Activated naive CD8-positive, alpha-beta T cell treated with anti-CD3 and anti-CD28 coated beads, Interleukin-2, amount 50 U/mL, for 16 hours (primary cell): ENCODE measurements around the gene GABRA5.
"Not testable (repeated sequence)": the region's sequence is repeated elsewhere in the genome, so short reads cannot be mapped to it uniquely, and the experiment has no call there.

Experiments
- DNase-seq: peaks from one replicate; pipeline ENCODE4 v3.0.0-alpha.2; 2020; ENCODE audit warnings: low read depth, low spot score

GABRA5 gene

DNA sequence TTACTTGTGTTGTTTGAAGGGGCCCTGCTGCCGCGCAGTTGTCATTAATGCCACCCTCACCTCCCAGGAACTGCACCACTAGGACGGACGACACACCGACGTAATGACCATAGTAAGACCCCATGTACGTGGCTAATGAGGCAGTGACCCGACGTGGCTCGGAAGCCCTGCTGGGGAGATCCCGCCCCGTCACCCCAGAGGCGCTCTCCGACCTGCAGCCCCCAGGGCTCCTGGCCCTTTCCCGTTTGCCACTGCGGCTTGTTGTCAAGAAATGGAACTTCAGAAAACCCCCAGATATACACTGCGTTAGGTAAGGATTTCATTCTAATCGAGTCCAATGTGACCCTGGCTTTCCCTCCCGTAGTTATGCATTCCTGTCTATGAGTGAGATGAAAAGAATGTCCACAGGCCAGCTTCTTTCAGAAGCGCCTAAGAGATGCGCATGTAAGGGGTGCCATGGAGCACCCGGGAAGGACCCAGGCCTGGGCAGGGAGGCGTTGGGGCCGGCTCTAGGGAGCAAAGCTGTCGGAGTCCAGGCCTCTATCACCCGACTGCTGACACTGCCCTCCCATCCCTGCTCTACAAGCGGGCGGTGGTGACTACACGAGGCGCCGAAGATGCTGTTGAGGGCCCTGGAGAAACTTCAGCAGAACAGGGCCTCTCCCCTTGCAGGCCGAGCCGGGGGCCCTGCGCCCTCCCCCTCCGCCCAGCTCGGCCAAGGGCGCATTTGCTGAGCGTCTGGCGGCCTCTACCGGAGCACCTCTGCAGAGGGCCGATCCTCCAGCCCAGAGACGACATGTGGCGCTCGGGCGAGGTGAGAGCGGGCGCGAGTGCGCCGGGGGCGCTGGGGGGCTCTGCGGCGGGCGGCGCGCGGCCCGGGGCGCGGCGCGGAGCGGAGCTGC lies at the start of gene GABRA5:
Gene GABRA5, plus strand, starts transcription at position 765 of the 902 bp plus-strand sequence. CDS start 2,187 bp downstream, outside the sequence.
- DNase-seq: no peak

DNA sequence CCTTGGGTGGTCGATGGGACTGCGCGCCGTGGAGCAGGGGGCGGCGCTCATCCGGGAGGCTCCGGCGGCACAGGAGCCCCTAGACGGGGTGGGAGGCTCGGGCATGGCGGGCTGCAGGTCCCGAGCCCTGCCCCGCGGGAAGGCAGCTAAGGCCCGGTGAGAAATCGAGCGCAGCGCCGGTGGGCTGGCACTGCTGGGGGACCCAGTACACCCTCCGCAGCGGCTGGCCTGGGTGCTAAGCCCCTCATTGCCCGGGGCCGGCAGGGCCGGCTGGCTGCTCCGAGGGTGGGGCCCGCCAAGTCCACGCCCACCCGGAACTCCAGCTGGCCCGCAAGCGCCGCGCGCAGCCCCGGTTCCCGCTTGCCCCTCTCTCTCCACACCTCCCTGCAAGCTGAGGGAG lies 35.7 kb upstream of the GABRA5 start:
- not testable (repeated sequence) for DNase-seq

DNA sequence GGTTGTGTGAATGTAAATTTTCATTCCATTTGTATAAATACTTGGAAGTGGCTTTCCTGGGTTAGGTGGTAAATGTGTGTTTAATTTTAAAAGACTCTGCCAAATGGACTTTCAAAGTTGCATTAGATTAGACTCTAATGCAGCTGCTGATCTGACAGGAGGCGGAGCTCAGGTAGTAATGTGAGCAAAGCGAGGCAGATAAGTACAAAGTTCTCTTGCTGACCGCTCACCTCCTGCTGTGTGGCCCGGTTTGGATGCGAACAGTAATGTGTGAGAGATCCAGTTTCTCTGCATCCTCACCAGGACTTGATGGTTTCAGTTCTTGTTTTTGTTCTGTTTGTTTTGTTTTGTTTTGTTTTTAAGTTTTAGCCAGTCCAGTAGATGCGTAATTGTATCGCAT lies 34.9 kb upstream of the GABRA5 start:
- DNase-seq: no peak

DNA sequence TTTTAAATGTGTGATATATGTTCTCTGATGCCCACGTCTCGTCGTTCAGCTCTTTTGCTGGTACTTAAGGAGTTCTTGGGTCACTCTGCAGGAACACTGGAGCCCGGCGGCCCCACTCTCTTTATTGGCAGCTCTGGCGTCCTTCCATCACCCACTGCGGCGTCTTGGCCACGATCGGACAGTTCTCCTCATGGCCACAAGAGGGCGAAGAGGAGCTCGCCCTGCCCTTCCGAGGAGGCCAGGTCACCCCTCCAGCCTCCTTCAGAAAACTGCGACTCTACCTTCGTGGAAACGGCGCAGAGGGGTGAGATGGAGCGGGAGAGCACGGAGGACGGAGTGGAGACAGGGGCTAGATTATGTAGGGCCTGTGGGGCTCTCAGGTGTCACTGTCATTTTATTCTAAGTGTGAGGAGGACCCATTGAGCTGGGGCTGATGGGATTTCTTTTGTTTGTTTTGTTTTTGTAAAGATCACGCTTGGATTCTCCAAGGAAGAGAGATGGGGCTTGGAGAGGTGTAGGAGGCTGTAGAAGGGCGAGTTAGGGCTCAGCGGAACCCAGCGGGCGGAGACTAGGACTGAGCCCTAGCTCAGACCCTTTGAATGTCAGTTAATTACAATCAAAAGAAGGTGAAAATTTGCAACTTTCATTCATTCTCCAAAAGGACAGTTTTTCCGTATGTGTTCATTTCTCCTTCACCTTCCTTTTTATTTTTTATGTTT lies 28.0 kb upstream of the GABRA5 start:
- DNase-seq: no peak

DNA sequence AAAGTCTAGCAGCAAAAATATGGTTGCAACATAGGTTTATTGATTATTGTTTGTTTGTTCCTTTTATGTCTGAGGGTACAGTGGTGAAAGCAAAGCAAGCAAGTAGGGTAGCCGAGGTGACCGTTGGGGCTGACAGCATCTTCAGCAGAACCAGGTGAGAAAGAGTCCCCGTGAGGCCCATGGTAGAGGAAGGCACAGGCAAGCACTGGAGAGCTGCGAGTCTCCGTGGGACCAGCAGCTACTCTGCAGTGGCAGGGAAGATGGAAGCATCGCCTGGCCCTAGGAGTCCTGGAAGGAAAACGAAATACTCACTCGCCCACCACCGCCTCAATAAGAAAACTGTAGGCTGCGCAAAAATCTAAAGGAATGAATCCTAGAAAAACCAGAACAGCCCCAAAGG lies 25.3 kb upstream of the GABRA5 start:
- no peak for DNase-seq

DNA sequence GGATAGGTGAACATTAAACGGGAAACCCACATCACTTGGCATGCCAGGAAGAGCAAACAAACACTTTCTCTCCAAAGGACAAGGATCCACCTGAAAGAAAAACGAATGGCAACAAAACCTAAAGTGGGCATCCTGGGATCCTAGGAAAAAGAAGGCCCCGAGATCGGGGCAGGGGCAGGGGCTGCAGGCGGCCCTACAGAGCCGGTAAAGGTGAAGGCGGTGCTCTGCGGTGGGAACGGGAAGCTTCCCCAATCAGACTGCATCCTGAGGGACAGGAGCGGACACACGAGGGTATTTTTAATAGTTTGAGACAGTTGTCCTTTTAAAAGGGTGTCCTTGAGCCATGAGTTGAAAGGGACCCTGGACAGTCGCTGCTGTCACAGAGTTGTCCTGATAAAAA lies 24.9 kb upstream of the GABRA5 start:
- no peak for DNase-seq

DNA sequence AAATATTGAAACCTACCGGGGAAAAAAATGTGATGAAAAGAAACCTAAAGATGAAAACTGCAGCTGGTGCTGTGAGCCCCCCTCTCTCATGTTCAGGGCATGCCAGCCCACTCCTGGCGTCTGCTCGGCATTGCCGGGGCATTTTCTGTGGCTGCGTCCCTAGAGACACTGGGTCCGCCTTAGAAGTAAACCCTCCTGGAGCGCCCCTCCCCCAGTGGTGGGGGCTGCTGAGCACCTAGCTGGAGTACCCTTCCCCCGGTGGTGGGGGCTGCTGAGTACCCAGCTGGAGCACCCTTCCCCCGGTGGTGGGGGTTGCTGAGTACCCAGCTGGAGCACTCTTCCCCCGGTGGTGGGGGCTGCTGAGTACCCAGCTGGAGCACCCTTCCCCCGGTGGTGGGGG lies 24.5 kb upstream of the GABRA5 start:
- no peak for DNase-seq

DNA sequence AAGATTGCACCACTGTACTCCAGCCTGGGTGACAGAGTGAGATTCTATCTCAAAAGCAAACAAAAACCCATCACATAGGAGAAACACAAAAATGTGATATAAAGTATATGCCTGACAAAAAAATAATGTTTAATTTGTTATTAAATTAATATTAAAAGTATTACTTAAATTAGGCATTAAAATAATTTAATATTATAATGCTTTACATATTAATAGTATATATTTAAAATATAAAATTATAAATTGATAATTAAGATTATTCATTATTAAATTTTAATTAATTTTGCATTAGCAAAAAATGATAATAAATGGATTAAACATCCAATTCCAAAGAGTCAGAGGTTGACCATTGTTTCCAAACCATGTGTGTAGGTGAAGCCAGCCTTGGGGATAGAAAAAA lies 22.0 kb upstream of the GABRA5 start:
- DNase-seq: no peak

DNA sequence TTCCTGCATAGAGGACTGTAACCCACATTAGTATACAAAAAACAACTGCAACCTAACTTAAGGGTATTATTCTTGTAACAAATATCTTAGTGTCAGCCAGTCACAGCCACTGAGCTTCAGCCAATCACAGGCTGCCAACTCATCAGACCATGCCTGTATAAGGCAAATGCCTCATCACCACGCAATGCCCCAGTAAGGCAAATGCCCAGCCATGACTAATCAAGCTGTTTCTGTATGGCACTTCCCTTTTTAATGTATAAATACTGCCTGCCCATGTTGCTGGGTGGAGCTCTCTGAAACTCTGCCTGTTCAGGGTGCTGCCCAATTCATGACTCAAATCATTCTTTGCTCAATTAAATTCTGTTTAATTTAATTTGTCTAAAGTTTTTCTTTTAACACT lies 18.4 kb upstream of the GABRA5 start:
- DNase-seq: no peak

DNA sequence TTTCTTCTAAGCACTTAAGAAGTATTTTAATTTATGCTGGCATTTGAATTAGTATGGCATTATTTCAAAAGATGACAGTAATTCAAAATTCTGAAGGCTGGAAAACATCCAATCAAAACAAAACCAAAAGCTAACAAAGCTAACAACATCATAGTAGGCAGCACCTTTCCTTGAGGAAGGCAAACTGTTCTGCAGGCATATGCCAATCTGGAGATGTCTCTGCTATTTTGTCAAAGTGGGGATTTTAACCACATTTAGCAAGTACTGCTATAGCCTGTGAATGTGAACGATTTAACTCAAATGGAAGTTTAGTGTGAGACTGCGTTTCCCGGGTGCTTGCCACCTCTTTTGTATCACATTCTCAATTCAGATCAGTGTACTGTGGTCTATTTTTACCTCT lies 16.7 kb upstream of the GABRA5 start:
- DNase-seq: no peak

DNA sequence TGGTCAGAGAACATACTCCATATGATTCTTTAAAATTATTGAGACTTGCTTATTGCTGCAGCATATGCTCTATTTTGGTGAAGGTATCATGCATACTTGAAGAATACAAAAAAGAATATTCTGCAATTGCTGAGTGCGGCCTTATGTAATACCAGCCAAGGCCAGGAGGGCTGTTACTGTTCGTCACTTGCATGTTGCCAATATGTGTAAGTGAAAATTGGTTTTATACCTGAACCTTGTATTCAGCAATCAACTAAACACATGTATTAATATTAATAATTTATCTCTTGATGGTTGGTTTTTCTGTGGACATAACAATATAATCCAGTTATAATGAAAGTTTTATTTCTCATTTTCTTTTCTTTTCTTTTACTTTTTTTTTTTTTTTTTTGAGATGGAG lies 13.9 kb upstream of the GABRA5 start:
- no peak for DNase-seq

DNA sequence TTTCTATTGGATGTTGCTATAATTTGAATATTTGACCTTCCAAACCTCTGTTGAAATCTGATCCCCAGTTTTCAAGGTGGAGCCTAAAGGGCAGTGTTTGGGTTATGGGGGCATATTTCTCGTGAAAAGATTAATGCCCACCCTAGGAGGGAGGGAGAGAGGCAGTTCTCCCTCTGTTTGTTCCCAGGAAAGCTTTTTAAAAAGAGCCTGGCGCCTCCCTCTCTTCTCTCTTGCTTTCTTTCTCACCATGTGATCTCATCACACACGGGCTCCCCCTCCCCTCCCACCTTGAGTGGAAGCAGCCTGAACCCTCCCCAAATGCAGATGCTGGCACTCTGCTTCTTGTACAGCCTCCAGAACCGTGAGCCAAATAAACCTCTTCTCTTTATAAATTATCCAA lies 12.4 kb upstream of the GABRA5 start:
- DNase-seq: no peak

DNA sequence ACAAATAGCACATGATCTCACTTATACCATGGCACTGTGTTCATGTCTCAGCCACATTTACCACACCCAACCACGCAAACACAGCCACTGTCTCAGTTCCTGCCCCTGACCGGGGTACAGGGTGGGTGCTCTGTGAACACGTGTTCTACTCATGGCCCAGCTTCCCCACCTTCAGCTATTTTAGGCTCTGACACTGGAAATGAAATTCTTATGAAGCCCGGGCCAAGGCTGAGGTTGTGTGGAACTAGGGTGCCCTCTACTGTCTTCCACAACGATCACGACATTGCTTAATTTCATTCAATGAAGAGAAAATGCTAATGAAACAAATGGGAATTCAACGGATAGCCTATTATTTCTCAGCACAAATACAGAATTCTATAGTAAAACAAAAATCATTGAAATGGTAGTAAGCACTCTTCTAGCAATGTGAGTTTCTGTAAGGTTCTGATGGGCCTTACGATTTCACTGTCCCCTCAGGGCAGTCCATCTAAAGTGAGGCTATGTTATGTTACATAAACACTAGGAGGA lies 2.1 kb upstream of the GABRA5 start:
- DNase-seq: no peak

DNA sequence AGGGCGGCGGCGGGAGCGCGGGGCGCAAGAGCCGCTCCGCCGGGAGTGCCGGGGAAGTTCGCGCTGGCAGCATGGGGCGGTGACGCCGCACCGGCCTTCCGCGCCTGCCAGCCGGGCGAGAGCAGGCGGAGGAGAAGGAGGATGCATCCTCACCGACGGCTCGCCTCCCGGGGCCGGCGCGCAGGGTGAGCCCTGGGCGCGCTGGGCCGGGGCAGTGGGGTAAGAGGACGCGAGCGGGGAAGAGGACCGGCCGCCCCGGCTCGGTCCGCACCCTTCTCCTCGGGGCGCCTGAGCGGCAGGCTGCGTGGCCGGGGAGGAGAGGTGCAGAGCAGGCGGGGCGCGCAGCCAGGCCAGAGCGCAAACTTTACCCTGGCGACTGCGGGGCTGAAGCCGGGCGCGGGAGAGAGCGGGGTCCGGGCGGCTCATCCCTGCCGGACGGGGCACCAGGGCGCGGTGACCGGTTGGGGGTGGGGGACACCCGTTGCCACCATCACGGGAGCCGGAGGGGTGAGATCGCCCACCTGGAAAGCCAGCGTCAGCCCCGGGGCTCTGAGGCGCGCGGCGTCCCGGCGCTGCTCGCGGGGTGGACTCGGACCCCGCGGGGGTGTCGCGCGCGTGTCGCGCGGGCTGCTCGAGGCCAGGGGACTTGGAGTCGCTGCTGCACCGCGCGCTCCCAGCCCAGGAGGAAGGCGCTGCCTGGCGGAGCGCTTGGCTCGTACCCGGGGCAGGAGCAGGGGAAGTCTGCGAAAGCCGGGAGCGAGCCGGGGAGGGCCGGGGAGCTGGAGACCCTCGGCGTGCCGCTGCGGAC lies 542 bp downstream of the GABRA5 start:
- DNase-seq: no peak

DNA sequence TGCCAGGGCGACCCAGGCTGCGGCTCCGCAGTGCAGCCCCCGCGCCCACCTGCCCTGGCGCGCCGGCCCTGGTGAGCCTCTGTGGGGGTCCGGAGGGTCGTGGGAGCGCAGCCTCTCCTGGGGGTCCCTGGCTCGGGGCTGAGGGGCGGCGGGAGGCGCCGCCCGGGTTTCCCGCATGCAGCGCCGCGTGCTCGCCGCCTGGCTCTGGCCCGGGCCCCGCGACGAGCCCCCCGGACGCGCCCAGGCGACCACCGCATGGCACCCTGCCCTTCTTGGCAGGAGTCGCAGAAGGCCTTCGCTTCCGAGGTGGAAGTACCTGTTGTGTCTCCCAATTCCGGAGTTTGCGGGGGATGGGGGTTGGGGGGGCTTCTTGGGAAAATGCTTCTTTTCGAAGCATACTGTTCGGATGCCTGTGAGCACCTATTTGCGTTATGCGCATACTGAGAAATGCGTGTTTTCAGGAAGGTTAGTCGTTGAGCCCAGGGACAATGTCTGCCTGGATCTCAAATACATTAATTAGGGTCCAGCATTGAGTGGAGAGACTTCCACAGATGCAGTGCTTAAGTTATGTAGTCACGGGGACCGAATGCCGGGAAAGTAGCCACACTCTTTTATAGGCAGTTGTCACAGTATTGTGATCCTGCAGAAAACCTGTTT lies 1.3 kb downstream of the GABRA5 start:
- no peak for DNase-seq

DNA sequence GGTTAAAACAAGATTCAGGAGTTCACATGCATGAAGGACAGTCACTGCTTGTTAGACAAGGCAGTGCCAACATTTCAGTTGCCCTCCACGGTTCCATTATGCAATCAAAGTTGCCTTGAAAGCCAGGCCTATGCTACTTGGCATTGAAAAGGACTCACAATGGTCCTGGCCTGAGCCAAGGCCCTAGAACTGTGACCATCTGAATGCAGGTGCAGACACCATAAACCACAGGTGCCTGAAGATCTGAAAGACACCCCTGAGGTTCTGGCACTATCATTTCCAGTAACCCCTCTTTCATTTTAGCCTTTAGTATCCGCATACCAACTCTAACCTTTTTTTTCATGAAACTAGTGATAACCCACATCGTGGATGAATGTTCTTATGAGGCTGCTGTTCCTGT lies 2.8 kb downstream of the GABRA5 start:
- no peak for DNase-seq

DNA sequence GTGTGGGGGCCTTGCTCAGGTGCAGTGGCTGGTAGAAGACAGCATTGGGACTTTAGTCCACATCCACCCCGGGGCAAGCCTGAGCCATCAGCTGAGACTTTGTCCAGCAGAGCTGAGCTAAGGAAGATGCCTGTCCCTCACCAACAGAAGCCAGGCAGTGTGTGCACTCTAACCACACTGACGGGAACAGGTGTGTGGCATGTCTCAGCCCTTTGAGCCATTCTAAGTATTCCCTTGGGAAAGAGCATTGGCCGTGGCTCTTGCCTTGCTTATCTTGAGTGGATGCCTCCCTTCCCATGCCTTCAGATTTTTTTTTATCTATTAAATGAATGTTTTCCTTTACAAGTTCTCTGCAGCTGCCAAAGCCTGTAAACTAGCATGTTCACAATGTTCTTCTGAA lies 3.5 kb downstream of the GABRA5 start:
- DNase-seq: no peak

DNA sequence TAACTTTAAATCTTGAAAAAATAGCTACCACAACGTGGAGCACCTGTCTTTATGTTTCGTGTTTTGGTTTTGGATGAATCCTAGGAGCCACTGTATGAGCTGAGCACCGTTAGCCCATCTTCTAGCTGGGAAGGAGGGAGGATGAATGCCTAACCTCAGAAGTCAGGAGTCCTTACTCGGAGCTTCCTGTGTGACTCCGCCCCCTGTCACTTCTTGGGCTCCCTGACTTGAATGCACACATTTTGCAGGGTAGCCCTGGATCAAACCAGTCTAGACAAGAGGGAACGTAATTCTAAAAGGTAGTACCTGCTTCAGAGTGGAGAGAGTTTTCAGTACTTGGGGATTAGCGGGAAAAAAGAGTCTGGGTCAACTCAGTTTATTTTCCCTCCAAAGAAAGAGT lies 5.3 kb downstream of the GABRA5 start:
- DNase-seq: no peak

DNA sequence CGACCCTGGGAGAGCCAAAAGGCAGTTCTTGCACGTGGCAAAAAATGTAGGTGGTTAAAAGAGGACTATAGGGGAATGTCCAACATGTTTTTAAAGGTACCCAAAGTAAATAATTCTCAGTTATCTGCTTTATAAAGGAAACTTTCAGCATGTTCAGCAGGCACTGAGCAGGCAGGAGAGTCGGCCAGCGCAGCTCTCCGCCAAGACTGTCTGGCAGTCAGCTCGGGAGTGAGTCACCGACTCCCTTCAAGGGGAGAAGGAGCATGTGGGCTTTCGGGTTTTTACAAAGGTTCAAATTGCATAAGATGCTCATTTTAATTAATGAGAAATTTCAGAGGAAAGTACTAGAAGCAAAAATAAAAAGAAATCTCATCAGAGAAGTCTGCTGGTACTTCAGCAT lies 7.0 kb downstream of the GABRA5 start:
- no peak for DNase-seq

DNA sequence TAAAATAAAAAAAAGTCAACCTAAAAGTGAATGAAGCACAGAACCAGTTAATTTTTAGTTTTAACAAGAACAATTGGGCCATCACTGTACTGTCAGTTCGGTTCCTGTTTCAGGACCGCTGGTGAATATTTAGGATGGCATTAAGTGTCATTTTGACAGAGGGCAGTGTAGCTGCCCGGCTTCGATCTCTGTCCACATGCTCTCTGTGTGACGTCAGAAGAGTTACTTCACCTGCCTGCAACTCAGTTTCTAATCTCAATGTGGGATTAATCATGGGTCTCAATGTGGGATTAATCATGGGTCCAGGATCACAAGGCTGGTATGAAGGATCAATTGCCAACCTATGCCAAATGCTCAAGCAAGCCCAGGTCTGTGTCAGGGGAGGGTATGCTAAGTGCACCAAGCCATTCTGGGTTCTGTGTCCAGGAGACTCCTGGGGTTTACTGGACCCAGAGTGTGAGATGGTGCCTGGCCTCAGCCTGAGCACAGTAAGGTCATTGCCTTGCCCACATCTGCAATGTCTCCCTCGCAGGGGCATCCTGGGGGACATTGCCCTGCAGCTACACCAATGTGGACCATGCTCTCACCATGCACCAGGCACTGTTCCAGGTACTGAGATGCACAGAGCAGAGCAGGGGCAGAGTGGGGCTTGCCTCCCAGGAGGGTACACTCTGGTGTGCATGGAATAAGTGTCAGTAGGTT lies 8.1 kb downstream of the GABRA5 start:
- no peak for DNase-seq

DNA sequence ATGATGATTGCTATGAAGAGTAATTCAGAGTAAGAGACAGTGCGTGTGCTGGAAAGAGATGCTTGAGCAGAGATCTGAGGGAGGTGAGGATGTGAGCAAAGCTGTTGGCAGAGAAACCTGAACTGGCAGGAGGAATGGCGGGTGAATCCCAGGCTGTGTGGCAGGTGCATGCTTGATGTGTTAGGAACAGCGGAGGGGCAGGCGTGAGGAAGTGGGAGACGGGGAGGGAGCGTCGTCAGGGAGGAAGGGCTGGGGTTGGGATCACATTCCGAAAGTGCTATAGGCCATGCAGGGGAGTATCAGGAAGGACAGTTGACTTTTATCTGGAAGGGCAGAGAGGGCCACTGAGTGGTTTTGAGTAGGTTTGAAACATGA lies 8.6 kb downstream of the GABRA5 start:
- DNase-seq: no peak
